HPDE6-E6E7 (cell line): ENCODE results near the gene PLXNB2.
A peak's percentile ranks its signal among the peaks of the same experiment; 100 is the strongest.

Experiments
- DNase-seq: peaks from one replicate; pipeline ENCODE4 v3.0.0; 2011; ENCODE audit warnings: missing footprints; ENCODE audit errors: extremely low spot score

PLXNB2 gene

GRCh38 chr22:50252082-50253045, 55.1 kb downstream of the PLXNB2 start:
- no peak for DNase-seq

DNA sequence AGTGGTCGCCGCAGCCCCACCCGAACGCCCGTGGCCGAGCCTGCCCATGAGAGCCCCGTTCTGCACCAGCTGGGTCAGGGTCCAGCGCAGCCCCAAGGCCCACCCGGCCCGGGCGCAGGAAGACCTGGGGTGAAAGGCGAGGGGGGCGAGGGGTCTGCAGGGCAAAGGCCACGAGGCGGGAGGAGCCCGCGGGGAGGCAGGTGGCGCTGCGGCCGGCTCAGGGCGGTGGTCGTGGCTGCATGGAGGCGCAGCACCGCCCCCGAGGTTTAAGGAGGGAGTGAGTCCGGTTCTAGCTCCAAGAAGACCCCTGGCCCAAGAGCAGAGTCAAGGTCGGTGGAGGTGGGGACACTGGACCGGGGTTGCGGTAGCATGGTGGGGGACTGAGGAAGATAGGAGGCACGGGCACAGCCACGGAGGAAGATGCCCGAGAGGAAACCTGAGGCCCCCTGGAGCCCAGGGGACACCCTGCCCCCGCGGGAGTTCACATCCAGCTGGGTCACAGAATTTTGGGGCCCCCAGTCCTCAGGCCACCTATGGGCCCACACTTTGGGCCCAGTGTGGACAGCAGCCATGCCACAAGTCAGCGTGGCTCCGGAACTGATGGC, 55.9 kb downstream of the PLXNB2 start:
- DNase-seq = no peak

DNA sequence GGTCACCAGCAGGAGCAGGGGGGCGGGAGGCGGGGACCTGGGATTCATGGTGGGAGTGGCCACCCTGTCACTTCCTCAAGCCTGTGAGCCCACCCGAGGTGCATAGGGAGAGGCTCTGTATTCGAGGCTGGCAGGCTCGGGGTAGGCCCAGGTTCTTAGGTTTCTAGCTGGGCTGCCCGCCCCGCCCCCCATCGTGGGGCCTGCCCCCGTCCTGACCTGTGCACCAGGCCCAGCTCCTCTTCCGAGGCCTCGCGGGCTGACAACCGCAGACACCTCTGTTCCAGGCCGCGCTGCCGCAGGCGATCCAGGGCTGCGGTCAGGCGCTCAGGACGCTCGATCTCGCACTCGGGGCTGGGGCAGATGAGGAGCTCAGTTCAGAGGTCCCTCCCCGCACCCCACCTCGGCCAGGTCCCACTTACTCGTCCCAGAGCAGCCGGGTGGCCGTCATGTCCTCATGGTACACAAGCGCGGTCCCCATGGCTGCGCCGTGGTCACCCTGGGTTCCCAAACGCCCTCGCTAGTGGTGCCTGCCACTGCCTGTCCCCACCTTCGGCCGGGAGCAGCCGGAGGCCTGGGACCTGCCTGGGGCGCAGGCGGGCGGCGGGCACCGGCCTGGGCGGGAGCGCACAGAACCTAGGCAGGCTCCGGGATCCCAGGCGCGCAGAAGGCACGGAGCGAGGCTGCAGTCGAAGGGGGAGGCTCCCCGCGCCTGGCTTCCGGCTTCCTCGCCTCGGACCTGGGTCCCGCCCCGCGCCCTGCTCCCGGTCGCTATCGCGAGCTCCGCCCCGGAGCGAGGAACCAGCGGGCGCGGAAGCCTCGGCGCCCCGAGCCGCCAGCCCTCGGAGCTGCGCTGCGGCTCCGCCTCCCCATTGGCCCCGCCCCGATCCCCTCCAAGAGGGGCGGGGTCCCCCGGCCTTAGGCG, 56.6 kb downstream of the PLXNB2 start, which contains the start of gene HDAC10:
Gene HDAC10, minus strand, starts transcription at position 711 of the 922 bp plus-strand sequence. Its CDS starts 233 bp downstream, at position 478.
- DNase-seq = no peak

DNA sequence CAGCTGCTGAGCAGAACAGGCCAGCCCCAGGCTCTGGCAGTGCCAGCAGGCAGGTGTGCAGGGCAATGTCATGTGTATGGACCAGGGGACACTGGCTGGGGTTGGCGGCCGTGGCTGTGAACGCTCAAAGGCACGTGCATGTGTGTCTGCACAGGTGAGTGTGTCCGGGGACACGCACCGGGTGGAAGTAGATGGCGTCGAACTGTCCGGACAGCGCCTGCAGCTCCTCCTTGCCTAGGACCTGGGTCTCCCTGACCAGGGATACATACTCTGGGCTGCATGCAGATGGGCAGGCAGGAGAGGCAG, 57.2 kb downstream of the PLXNB2 start:
- DNase-seq = no peak

GRCh38 chr22:50249341-50250248, 57.9 kb downstream of the PLXNB2 start:
- no peak for DNase-seq

DNA sequence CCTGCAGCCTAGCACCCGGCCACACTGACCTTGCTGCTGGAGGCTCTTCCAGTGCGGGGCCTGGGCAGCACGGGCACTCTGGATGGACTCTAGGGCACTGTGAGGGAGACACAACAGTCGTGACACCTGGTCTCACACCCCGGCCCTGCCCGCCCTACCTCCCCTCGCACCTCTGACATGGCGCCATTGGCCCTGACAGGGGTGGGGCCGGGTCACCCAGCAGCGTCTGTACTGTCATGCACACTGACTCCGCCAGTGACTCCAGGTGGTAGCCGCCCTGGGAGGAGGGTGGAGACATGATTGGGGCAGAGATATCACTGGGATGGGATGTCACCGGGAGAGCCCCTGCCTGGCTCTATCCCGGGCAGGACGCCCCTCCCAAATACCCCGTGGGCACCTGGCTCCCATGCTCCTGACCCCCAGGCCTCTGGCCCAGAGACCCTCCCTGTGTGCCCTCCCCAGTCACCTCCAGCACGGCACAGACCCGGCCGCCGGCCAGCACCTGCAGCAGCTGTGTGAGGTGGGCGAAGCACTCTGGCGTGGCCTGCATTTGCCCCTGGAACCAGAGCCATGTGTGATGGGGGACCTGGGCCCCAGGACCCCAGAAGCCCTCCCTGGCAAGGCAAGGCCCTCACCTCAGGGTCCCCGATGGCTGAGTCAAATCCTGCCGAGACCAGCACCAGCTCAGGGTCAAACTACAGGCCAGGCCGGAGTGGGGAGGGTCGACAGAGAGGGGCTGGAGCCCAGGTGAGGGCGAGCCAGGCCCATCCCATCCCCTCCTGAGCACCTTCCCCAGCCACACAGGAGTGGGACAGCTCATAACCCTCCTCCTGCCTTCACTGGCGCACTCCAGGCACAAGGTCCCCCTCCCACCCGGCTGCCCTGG, 59.0 kb downstream of the PLXNB2 start:
- DNase-seq = no peak

DNA sequence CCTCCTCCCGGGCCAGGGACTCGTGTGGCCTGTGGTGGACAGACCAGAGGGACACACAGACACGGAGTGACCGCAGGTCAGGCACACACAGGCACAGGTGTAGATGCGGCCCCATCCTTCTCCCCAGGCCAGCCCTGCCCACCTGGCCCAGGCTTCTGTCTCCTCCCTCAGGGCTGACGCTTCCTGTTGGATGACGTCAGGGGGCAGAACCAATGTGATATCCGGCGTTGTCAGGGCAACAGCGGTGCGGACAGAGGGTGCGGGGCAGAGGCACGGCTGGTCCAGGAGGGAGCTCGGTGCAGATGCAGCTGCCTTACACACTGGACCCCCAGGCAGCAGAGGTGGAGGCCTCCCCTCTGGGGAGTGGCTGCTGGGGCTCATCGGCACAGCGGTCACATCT, 59.7 kb downstream of the PLXNB2 start:
- no peak for DNase-seq

GRCh38 chr22:50246242-50247175, 60.9 kb downstream of the PLXNB2 start:
- DNase-seq = no peak

GRCh38 chr22:50245214-50246072, 62.0 kb downstream of the PLXNB2 start:
- peak; percentile 16 for DNase-seq

DNA sequence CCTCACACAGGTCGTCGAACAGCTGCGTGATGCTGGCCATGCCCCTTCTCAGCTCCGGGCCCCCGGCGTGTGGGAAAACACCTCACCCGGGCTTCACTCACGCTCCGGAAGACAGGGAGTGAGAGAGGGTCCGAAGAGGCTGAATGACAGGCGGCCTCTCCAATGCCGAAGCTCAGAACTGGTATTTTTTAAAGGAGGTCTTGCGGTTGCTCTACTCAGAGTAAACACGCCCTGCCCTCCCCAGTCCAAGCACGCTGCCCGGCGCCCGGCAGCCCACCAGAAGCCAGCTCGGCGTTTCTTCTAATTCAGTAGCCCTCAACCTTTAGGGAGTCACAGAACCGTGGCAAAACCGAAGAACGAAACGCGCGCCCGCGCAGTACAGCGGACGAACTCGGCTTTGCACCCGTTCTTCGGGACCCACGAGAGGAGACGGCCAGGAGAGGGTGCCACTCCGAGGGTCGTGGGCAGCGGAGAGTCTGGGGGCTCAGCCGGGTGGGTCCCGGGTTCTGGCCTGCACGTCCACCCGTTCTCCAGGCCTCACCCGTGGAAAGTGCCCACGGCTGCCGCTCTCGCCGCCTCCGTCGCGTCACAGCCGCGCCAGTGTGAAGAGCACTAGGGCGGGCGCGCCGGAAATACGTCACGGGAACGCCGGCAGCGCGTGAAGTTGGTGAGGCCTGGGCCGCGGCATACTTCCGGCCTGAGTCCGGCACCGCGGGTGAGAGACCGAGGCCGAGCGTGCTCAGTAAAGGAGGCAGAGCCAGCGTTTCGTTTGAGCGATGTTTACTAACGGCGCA, 62.8 kb downstream of the PLXNB2 start, which contains the start of gene TUBGCP6:
Gene TUBGCP6, minus strand, starts transcription at position 604 of the 794 bp plus-strand sequence. Its CDS starts 564 bp downstream, at position 40.
- DNase-seq = peak; percentile 81

GRCh38 chr22:50243685-50244419, 63.6 kb downstream of the PLXNB2 start:
- DNase-seq = no peak

DNA sequence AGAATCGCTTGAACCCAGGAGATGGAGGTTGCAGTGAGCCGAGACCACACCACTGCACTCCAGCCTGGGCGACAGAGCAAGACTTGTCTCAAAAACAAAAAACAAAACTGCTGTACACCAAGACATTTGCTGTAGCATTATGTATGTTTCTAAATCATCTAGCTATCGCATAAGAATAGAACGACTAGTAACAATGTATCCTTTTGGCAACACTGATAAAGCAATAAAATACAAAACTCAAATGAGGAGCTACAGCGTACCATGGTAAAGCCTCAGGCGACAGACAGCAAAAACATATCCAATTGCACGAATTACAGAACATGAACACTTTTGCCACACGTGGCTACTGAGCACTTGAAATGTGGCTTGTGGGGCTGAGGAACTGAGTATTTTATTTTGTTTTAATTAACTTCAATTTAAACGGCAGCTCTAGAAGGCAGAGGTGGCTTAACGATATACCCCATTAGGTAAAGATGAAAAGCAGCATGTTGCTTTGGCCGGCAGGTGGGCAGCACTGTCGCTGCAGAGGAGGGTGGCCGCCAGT, 65.0 kb downstream of the PLXNB2 start:
- DNase-seq = no peak

GRCh38 chr22:50238755-50239154, 68.7 kb downstream of the PLXNB2 start:
- DNase-seq = no peak

DNA sequence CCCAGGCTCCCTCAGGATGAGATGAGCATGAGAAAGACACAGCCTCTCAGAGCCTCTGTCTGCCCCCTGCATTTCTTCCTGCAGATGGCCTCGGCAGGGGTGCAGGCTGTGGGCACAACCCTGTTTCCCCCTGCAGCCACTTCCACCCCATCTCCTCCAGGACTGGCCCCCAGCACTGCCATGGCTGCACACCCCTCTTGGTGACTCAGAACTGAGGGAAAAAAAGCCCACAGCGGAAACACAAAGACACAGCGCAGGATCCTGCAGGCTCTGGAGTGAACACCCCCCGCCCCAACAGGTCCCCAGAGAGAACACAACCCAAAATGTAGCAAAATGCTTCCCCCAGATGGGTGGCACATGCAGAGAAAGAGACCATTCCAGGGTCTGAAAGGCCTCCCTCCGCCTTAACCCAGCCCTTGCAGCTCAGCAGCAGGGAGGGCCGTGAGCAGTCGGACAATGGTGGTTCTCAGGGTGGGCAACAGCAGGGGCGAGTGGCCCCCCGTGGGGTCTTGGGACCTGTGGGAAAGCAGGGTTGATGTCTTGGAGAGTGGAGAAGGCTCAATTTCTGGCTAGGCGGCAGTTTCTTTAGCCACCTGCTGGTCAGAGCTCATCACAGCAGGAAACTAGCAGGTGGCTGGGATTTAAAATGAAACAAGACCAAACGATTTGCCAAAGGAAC, 70.6 kb downstream of the PLXNB2 start:
- DNase-seq = no peak

DNA sequence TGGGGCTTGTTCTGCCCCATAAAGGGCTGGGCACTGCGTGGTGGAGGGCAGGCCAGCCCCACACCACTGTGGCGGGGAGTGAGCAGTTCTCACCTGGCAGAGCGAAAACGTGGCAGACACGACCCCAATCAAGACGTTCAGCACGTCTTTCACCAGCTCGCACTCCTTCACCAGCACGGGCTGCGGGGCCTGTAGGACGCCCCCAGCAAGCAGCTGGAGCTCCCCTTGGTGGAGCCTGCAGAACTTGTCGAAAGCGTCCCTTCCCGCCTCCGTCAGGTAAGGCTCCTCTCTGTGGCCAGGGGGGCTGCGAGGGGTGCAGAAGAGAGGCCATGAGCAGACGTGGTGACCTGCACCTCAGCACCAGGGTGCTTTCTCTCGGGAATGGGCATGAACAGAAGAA, 74.2 kb downstream of the PLXNB2 start:
- no peak for DNase-seq
